NCI-H82 (cell line): ENCODE measurements around the gene EPM2A.
A peak's percentile ranks its signal among the peaks of the same experiment; 100 is the strongest.
"Not testable (repeated sequence)": the region's sequence is repeated elsewhere in the genome, so short reads cannot be mapped to it uniquely, and the experiment has no call there.

Experiments used
- DNase-seq: peaks from one replicate; lab custom pipeline; 2025; lab: John Stamatoyannopoulos, UW

The EPM2A gene

DNA sequence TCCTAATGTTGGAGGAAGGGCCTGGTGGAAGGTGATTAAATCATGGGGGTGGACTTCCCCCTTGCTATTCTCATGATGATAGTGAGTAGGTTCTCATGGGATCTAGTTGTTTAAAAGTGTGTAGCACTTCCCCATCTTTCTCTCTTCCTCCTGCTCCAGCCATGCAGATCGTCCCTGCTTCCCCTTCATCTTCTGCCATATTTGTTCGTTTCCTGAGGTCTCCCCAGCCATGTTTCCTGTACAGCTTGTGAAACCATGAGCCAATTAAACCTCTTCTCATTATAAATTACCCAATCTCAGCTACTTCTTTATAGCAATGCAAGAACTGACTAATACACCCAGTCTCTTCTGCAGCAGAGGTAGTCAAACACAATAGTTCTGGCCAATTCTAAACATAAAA is 5.4 kb downstream of the EPM2A start:
- DNase-seq: no peak

DNA sequence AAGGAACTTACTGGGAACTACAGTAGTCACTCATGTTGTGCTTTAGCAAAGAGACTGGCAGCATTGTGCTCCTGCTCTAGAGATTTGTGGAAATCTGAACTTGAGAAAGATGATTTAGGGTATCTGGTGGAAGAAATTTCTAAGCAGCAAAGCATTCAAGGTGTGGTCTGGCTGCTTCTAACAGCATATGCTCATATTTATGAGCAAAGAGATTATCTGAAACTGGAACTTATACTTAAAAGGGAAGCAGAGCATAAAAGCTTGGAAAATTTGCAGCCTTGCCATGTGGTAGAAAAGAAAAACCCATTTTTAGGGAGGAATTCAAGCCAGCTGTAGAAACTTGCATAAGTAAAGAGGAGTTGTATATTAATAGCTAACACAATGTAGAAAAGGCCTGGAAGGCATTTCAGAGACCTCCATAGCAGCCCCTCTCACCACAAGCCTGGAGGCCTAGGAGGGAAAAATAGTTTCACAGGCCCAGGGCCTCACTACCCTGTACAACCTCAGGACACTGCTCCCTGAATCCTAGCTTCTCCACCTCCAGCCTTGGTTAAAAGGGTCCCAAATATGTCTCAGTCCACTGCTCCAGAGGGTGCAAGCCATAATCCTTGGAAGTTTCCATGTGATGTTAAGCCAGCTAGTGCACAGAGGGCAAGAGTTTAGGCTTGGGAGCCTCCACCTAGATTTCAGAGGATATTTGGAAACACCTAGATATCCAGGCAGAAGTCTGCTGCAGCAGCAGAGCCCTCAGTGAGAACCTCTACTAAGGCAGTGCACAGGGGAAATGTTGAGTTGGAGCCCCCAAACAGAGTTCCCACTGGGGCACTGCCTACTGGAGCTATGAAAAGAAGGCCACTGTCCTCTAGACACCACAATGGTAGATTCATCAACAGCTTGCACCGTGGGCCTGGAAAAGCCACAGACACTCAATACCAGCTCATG is 6.6 kb downstream of the EPM2A start:
- DNase-seq: no peak

DNA sequence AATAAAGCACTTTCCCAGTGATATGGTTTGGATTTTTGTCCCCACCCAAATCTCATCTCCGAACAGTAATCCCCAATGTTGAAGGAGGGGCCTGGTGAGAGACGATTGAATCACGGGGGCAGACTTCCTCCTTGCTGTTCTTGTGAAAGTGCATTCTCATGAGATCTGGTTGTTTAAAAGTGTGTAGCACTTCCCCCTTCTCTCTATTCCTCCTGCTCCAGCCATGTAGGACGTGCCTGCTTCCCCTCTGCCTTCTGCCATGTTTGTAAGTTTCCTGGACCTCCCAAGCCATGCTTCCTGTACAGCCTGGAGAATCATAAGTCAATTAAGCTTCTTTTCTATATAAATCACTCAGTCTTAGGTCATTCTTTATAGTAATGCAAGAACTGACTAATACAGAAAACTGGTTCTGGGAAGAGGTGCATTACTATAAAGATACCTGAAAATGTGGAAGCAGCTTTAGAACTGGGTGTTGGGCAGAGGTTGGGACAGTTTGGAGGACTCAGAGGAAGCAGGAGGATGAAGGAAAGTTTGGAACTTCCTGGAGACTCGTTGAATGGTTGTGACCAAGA is 7.4 kb downstream of the EPM2A start:
- no peak for DNase-seq

DNA sequence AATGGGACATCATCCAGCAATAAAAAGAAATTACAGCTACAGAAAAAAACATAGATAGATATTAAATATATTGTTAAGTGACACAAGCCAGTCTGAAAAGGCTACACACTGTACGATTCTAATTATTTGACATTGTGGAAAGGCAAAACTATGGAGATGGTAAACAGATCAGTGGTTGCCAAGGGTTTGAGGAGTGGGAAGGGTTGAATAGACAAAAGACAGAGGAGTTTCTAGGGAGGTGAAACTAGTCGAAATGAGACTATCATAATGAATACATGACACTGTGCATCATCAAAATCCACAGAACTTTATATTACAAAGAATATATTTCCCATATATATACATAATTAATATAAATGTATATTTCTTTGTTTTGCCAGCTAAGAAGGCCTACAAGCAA is 9.8 kb downstream of the EPM2A start:
- no peak for DNase-seq

DNA sequence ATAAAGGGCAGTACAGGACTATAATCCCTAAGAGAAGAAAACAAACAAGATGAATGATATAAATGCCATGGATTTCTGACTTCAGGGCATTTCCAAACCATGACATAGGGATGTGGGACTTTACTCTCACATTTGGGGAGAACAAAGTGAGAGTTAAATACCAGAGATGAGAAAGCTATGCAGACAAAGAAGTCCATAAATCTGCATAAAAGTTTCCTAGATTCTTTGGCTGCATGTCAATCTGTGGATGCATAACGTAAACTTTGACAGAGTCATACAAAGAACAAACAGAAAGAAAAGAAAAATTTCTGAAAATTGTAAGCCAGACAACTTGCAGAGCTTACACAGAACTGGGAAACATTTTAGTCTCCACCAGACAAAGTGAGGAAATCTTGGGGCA is 11.7 kb downstream of the EPM2A start:
- DNase-seq: no peak

DNA sequence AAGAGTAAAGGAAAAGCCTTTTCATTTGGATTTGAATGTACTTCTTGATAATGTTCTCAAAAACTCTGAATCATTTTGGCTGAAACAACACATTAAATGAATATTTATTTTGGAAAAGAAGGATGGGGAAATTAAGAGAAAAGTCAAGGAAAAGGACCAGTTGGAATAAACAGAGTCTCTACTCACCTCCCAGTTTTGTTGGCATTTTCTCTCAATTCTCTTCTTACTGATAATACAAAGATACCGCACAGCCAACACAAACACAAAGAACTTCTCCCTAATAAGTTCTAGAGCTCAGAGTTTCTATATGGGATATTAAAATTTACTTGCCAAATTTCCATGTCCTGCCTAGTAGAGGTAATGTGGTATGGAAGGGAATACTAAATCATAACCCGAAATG is 13.1 kb downstream of the EPM2A start:
- DNase-seq: no peak

DNA sequence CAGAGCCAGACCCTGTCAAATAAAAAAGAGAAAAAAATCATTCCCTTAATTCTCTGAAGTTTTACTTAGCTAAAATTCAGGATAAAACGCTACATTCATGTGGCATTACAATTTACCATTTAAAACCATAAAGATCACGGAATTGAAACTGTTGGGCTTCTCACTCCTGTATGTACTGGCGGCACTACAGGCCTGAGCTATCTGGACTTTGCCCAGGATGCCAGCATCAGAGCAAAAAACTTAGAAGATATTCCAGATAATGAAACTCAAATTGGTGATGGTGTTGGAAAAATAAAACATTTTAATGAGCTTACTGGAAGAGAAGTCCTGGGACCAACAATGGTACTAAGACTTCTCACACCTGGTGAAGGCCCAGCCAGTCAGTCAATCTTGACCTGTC is 14.2 kb downstream of the EPM2A start:
- DNase-seq: no peak

DNA sequence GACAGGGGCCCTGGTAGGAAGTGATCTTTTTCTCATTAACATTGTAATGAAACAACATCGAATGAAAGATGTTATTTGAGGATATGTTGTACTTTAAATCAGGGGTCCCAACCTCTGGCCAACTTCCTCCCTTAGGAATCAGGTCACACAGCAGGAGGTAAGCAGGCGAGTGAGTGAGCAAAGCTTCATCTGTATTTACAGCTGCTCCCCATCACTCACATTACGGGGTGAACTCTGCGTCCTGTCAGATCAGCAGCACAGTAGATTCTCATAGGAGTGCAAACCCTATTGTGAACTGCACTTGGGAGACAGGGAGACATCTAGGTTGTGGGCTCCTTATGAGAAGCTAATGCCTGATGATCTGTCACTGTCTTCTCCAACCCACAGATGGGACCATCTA is 19.9 kb downstream of the EPM2A start:
- DNase-seq: no peak

DNA sequence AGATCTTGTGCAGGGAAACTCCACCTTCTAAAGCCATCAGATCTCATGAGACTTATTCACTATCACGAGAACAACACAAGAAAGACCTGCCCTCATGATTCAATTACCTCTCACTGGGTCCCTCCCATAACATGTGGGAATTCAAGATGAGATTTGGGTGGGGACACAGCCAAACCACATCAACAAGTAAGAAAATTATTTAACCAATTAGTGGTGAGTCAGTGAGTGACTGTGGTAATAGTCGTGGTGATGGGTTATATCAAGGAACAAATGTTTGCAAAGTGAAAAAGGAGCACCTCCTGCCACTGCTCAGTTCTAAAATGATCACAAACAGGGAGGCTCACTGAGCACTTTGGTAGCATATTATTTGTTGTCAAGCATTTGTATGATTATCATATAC is 20.6 kb downstream of the EPM2A start:
- no peak for DNase-seq

DNA sequence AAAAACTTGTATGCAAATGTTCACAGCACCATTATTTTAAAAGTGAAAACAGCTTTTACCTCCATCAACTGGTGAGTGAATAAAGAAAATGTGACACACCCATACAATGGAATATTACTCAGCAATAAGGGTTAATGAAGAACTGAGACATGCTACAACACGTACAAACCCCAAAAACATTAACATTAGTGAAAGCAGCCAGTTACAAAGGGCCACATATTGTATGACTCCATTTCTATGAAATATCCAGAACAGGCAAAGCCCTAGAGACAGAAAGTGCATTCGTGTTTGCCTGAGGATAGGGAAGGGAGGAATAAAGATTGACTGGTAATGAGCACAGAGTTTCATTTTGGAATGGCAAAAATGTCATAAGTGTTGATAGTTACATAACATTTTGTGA is 21.5 kb downstream of the EPM2A start:
- DNase-seq: no peak

DNA sequence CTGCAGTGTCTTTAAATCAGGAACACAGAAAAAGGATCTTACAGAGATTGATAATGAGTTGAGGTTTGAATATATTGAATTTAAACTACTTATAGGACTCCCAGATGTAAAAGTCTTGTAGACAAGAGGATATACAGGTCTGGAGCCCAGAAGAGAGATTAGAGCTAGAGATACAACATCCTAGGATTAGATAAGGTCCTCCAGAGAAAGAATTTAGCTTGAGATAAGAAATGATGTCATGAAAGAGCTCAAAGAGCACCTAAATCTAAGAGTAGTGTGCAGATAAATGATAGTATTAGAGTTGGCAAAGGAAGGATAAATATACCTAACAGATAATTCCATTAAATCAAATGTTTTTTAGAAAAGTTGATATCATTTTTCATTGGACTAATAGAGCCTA is 23.9 kb downstream of the EPM2A start:
- DNase-seq: no peak

DNA sequence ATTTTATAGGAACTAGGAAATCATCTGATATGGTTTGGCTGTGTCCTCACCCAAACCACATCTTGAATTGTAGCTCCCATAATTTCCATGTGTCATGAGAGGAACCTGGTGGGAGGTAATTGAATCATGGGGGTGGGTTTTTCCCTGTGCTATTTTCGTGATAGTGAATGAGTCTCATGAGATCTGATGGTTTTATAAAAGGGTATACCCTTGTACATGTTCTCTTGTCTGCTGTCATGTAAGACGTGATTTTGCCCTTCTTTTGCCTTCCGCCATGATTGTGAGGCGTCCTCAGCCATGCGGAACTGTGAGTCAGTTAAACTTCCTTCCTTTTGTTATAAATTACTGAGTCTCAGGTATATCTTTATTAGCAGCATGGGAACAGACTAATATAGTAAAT is 27.9 kb downstream of the EPM2A start:
- DNase-seq: no peak

DNA sequence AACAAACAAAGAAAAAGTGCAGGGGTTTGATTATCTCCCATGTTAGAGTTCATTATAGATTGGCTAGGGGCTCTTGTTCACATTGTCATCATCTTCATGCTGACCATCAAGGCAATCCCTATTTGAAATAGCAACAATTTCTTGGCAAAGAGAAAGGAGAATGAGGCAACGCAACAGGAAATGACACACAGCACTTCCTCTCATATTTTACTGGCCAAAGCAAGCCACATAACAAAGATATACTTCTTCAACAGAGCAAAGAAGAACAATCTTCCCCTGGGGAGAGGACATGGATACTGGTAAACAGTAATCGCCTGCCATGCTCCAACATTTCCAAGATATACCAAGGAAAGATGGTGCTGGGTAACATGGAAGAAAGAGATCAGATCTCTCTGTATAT is 29.8 kb downstream of the EPM2A start:
- no peak for DNase-seq

DNA sequence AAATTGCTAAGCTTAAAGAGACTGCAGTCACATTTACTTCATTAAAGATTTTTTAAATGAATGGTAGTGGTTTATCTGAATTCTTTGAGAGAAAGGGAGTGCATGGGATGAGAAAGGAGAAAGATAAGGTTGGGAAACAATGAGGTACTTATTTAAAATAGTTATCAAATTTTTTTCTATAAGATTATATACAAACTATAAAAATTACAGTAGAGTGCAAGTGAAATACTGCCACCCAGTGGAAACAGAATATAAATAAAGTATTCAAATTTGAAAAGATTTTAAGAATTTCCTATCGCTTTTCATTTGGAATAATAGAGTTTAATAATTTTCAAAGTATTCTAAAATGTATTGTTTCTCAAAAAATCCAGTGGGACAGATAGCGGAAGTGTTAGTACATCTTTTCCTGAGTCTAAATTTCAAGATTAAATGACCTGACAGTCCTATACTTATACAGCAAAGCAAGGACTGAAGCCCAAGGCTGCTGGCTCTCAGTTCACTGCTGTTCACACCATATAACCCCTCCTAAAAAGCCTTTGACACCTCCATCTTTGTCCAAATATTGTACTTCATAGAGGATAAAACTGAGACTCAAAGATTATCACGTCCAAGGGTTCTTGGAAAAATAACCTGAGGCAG is 31.1 kb downstream of the EPM2A start:
- peak; percentile 24 for DNase-seq

DNA sequence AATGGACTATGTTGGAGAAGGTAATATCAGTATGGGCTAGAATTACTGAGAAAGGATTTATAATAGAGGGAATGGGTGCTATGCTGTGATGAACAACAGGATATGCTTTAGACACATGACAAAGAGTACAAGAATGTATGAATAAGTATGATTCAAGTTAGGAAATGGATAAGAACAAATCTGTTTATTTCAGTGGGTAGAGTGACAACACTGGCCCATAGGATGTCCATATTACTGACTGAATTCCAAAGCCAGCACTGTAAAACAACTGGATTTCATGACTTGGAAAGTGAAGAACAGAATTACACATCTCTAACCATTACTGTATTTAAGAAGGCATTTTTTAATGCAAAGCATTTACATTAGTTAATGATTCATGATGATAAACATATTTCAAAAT is 35.9 kb downstream of the EPM2A start:
- no peak for DNase-seq

DNA sequence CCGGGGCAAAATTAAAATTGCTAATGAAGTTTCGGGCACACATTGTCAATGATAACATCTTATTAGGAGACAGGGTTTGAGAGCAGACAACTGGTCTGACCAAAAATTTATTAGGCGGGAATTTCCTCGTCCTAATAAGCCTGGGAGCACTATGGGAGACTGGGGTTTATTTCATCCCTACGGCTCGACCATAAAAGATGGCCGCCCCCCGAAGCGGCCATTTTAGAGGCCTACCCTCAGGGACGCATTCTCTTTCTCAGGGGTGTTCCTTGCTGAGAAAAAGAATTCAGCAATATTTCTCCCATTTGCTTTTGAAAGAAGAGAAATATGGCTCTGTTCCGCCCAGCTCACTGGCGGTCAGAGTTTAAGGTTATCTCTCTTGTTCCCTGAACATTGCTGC is 37.9 kb downstream of the EPM2A start:
- not testable (repeated sequence) for DNase-seq

DNA sequence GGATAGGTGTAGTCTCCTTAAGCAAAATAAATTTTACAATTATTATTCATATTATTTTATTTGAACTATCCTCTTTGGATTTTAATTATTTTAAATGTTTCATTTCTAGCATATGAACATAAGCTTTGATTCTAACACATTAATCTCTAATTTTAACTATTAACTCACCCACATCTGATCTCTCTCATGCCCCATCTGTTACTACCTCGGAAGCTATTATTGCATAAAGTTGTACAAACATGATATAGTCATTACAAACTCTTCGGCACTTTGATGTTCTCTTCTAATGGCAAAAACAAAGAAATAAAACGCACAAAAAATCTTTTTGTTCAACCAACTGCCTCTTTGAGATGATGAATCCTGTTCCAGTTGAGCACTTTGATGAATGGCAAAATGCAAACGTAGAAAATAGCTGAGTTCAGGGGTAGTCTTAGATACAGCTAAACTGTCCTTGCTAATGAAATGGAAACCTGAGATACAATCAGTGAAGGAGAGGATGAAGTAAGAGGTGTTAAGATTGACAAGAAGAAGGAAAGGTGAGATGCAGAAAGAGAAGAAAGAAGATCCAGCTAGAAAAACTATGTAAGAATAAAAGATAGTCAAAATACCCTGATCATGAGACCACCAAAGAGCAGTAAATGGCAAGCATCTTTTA is 41.1 kb downstream of the EPM2A start:
- DNase-seq: no peak

DNA sequence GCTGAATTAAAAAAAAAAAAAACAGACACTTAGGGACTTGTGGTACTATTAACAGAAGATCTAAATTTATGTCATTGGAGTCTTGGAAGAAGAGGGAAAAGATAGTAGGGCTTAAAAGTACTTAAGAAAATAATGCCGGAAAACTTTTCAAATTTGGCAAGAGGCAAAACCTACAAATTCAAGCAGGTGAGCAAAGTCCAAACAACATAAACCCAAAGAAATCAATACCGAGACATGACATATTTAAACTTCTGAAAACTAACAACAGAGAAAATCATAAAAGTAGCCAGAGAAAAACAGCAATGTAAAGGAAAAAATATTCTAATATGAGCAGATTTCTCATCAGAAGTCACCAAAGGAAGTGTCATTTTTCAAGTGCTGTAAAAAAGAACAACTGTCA is 44.4 kb downstream of the EPM2A start:
- no peak for DNase-seq

DNA sequence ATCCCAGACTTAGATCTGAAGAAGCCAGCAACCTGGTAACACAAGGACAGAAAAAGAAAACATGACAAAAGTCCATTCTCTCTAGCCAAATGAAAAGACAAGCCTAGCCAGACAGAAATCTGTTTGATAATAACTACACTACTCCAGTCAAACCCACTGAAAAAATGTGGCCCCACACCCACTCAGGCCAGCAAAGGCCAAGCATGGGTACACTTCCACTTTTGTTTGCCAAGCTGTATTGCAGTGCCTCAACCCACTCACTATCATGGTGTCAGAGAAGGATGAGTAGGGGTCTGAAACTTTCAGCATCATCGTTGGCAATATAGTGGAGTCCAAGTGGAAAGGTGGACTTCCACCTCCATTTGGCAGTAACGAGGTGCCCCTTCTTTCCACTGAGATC is 45.8 kb downstream of the EPM2A start:
- DNase-seq: no peak

DNA sequence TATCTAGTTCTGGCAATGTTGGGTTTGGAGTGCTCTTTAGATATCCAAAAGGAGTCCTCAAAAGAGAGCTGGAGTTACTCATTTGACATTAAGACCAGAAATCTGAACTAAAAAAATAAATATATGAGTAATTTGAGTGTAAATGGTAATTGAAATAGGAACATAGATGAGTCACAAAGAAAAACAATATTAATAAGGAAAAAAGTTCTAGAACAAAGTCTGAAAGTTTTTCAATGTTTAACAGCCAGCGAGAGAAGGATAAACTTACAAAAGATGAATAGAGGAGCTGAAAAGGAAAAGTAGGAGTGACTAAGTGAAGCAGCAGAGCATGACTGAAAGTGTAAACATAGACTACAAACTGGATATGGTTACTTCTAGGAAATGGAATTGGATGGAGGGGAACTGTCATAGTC is 46.8 kb downstream of the EPM2A start:
- no peak for DNase-seq

DNA sequence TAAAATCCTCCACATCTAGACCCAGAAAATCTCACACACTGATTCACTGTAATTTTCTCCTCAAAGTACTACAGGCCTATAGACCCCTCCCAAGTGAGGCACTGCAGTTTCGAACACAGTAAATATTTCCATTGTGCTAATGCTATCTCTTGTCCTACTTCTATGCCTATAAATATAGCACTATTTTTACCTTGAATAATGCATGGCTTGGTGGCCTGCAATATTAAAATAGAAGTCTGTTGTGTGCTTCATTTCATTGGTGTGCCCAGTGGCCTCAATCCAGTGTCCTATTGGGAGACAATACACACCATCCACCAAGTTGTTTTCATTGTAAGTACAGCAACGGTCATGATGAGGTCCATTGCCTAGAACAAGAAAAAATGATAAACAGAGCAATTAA is 49.4 kb downstream of the EPM2A start:
- DNase-seq: no peak

DNA sequence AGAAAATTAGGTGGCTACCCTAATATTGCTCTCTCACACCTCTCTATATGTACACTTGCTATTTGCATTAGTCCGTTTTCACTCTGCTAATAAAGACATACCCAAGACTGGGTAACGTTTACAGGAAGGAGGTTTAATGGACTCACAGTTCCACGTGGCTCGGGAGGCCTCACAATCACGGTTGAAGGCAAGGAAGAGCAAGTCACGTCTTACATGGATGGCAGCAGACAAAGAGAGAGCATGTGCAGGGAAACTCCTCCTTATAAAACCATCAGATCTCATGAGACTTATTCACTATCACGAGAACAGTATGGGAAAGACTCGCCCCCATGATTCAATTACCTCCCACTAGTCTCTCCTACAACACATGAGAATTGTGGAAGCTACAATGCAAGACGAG is 53.4 kb downstream of the EPM2A start:
- no peak for DNase-seq

DNA sequence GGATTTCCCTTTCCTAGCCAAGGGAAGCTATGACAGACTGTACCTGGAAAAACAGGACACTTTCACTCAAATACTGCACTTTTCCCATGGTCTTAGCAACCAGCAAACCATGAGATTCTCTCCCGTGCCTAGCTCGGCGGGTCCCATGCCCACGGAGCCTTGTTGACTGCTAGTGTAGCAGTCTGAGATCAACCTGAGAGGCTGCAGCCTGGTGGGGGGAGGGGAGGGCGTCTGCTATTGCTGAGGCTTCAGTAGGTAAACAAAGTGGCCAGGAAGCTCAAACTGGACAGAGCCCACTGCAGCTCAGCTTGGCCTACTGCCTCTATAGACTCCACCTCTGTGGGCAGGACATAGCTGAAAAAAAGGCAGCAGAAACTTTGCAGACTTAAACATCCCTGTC is 61.8 kb downstream of the EPM2A start:
- DNase-seq: no peak
